HG03103 (cell line): Measurements from ENCODE around the gene POU3F2.

ENCODE experiments used
- ATAC-seq: cut with Tn5 transposase; IDR thresholded peaks from one replicate; pipeline ENCODE4 v1.9.1; 2021; ENCODE audit warnings: low read depth; ENCODE audit not compliant: unreplicated experiment

Gene POU3F2

GRCh38 chr6:98842342-98843180 lies 8.2 kb downstream of the POU3F2 start:
- ATAC-seq = no peak

GRCh38 chr6:98843271-98844243 lies 9.2 kb downstream of the POU3F2 start:
- ATAC-seq = no peak

- ATAC-seq = no peak
These were observed 10.2 kb downstream of the POU3F2 start for GRCh38 chr6:98844244-98845210.

DNA sequence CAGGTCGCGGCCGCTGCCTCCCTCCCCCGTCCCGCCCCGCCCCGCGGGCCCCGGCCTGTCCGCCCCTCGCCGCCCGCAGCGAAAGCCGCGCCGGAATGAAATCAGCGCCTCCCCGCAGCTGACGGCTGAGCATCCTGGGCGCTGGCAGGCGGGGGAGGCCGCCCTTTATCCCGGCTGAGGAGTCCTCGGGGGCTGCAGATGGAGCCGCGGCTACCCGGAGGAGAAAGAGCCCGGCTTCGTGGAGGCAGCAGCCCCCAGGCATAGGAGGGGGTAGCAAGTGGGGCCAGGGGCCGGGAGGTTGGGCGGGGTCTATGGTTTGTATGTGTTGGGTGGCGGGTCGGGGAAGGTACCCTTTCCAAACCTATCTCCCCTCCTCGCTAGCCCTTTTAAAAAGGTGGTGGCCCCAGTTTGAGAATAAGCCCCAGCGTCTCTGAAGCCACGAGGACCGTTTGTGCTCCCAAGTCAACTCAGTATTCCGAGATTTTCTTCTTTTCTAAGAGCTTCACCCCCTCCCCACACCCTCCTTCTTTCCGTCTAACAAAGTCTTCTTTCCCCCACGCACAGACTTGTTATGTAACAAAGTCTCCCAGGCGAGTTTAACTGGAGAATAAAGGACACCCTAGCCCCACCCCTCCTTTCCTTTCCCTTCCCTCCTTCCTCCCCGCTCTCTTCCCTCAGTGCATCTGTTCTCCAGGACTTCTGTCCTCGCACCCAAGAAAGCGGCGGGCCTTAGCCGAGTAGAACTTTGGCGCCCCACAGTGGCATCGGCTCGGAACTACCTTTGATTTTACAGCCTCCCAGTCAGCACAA lies 11.0 kb downstream of the POU3F2 start:
- ATAC-seq = peak; percentile 49

DNA sequence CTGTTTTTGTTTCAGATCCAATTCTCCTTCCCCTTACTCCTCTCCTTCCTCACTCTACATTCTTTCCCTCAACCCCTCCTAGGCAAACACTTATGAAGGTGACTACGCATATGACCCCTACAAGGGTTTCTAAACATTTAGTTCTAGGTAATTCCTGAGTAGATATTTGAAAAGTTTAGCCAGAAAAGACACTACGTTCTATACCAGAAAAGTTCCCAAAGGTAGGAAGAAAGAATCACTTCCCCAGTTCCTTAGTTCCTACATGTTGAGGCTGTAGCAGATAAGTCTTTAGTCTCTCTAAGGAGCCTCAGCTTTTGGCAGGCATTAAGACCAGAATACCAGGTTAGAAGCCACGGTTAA lies 11.6 kb downstream of the POU3F2 start:
- no peak for ATAC-seq

GRCh38 chr6:98847416-98847778 lies 13.0 kb downstream of the POU3F2 start:
- no peak for ATAC-seq

DNA sequence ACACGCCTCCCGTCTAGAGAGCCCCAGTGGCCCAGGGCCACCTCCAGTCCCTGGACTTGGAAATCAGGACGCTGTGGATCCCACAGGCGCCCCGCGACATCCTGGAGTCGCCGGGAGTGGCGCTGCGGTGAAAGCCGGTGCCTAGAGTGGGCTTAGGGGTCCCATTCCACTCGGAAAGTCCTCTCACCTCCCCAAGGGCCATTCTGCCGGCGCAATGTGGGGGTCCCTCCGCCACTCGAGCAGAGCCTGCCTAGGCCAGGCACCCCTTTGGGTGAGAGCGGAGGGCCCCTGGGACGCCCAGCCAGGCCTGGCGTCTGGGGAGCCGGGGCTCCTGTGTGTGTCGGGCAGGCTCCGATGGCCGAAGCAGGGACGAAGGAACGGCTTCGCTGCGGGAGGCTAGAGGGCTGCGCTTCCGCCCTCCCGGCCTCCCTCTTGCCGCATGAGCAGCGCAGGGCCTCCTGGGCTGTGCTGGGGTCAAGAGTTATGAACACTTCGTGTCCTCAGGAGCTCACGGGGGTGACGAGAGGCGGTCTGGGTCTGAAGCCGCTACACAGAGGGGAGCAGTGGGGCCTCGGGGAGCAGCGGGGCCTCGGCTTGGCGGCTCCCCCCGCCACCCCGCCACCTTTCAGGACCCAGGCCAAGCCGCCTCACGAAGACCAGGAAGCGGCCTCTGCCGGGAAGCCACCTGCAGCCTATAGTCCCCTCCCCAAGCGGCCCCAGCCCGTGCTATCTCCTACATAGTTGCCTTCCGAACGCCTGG lies 13.6 kb downstream of the POU3F2 start:
- ATAC-seq = peak; percentile 42

DNA sequence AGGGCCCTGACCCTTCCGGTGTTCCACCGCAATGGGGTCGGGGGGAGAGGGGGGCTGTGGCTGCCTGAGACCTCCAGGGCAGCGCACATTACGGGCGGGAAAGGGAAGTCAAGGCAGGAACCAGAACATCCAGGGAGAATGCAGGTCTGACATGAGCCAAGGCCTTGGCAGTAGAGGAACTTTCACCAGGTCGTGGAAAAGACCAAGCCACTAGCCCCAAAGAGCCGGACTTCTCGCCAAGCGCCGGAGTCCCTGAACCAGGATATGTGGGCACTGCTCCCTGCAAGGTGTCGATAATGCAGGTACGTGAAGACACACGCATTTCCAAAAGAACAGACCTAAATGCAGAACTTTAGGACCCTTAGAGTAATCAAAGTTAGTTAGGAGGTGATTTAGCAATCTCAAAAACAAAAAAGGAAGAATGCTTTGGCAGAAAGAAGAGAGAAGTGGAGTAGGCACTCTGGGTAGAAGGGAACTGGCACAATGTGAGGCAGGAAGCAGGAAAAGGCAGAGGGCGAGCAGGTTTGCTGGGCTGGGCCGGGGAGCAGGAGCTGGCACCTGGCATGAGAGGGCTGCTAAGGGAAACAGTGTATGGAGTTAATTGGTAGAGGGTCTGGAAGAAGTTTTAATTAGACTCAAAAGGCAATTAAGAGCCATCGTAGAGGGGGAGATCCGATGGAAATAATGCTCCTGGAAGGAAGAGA lies 14.3 kb downstream of the POU3F2 start:
- ATAC-seq = no peak

DNA sequence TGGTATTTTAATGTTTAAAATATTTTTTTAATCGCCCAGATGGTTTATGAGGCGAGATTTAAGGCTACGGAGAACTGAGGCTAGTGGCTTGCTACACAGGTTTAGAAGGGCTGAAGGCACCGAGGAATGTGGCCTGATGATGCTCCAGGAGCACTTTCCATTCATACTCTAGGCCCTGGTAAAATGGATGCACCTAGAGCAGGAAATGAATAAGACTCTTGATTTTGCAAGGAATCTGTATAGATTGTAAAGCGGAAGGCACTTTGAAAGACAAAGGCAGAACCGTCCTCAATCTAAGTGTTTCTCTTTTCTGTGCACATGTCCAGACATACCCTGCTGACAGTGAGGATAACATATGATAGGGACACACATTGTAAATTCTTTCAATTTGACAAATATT lies 30.1 kb downstream of the POU3F2 start:
- no peak for ATAC-seq

- no peak for ATAC-seq
These were observed 36.7 kb downstream of the POU3F2 start for GRCh38 chr6:98871057-98871456.

- no peak for ATAC-seq
These were observed 37.4 kb downstream of the POU3F2 start for GRCh38 chr6:98871821-98872220.

- no peak for ATAC-seq
These were observed 41.0 kb downstream of the POU3F2 start for GRCh38 chr6:98875375-98875774.

GRCh38 chr6:98877250-98877649 lies 42.9 kb downstream of the POU3F2 start:
- no peak for ATAC-seq

DNA sequence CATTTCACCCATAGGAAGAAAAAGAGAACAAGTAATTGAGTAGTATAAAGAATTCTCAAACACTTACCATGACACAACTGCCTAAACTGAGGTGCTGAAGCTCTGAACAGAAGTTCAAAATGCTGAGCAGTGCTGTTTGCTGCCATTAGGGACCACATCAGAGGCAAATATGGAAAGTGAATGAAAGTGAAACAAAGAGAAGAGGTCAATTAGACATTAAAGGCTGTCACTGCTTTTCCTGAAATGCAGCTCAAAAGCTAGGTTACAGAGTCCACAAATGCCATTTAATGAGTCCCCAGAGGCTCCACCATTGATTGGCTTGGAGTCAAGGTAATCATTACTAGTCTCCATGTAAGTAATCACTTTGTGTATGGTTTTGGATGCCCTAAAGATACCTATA lies 46.1 kb downstream of the POU3F2 start:
- peak; percentile 75 for ATAC-seq

GRCh38 chr6:98885330-98885729 lies 51.0 kb downstream of the POU3F2 start:
- ATAC-seq = no peak

- ATAC-seq = no peak
These were observed 53.3 kb downstream of the POU3F2 start for GRCh38 chr6:98887650-98888049.
